AG04450 (cell line): ENCODE data around the gene TM4SF4. TPM values are rescaled to one million over a fixed set of nuclear protein-coding genes. Genes with fewer than 3 reads are reported as not detected.

ENCODE experiments used
- CTCF ChIA-PET: fragments of 300-600, 350-600 bp; formaldehyde crosslinking; extraction: SDS; loops from one replicate; lab custom pipeline; 2022; ENCODE audit warnings: antibody characterized with exemption, inconsistent platforms; lab: Charles Lee
- POLR2A ChIA-PET: fragments of 350-600 bp; formaldehyde crosslinking; extraction: SDS; loops from one replicate; lab custom pipeline; 2021; ENCODE audit warnings: antibody characterized with exemption, inconsistent platforms; lab: Yijun Ruan, JAX
- DNase-seq: peaks from one replicate; pipeline ENCODE4 v3.0.0-alpha.2; 2011; ENCODE audit warnings: low read depth, low spot score
- H3K27ac ChIP-seq: one replicate; pipeline ENCODE4 v1.5.1; 2012; ENCODE audit warnings: low read depth, low read length, control low read depth
- H3K27me3 ChIP-seq: one replicate; pipeline ENCODE4 v1.6.0; 2012; ENCODE audit warnings: low read length; ENCODE audit not compliant: control insufficient read depth, insufficient read depth
- H3K4me3 ChIP-seq: 2 replicates; pipeline ENCODE4 v1.5.1; 2011; ENCODE audit warnings: mild to moderate bottlenecking, low read depth, low read length, control low read depth
- H3K9me3 ChIP-seq: 2 replicates; pipeline ENCODE4 v1.5.1; 2012; ENCODE audit warnings: low read length; ENCODE audit not compliant: control insufficient read depth, insufficient read depth
- CTCF ChIP-seq: IDR thresholded peaks from 2 replicates; pipeline ENCODE4 v1.5.1; 2011; ENCODE audit warnings: low read depth, low read length, control low read depth, inconsistent platforms
- polyA plus RNA-seq: library from polyadenylated mRNA; depleted of rRNA; stranded (reverse); fragments of >200 nt; gene quantifications from 2 replicates; pipeline ENCODE4 v1.2.3, GENCODE V29; 2011

The TM4SF4 gene
- polyA plus RNA-seq, 1 experiment: 0.32 TPM

DNA sequence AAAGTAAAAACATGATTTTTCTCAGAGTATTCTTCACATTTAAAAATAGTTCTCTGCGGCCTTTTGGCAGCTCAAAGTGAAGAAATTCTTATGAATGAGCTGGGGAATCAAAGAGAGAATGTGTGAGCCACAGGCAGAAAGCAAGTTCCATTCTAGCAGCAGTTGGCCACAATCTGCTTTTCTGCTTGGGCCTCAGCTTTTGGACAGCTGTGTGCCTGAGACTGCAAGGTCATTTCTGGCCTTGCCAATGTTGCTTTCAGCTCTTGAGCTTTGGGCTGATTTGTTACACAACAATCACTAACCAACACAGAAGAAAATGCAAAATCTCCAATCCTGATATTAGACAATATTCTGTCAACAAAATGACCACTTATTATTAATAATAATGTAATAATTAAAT lies 14.4 kb upstream of the TM4SF4 start:
- no peaks in the 10 kb centered on the region for H3K27me3 ChIP-seq
- DNase-seq: no peak
- peaks cover 13% of the 10 kb centered on the region for H3K9me3 ChIP-seq
- no peak overlapping the region for H3K27ac ChIP-seq
- CTCF ChIA-PET: interaction anchor here (1.1 kb wide), 1 partner anchor 19 kb away, joined by 3 read pairs; no protein-coding TSS in a partner anchor
- POLR2A ChIA-PET: no interaction called here
- TF ChIP-seq CTCF: no peak
- no peak overlapping the region for H3K4me3 ChIP-seq

DNA sequence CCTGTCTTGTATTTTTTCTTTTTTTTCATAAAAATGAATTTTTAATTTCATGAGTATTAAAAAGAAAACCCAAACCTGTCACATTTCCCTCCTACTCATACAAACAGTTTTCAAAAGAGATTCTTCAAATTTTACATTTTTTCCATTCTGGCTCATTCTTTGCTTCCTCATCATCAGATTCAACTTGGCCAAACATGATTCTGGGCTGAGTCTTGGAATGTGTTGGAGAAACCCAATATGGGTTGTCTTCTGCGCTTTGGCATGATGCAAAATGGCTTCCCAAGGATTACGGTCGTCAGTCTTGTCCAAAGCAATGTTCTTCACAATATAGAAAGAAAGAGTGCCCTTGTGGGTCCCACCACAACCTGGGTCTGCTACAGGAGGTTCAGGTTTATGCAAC lies 12.4 kb upstream of the TM4SF4 start:
- no peak for DNase-seq

DNA sequence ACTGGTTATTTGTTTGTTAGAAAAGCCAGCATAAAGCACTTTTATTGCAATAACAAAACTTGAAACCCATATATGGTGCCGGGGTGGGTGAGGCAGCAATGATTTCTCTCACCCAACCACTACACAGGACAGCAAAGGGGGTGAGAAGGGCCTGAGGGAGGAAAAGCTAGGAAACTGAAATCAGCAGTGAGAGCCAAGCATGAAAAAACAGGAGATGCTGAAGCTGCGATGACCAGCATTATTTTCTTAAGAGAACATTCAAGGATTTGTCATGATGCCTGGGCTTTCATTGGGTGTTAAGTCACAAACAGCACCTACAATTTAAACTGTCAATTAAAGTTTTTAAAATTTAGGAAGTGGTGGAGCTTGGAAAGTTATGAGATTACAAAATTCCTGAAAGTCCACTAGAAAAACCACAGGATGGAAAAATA lies 11.9 kb upstream of the TM4SF4 start:
- H3K27me3 ChIP-seq: no peaks in the 10 kb centered on the region
- no peak for DNase-seq
- POLR2A ChIA-PET: interaction anchor here (0.8 kb wide), 1 partner anchor 10 kb away, joined by 3 read pairs; no protein-coding TSS in a partner anchor
- H3K4me3 ChIP-seq: no peak overlapping the region
- TF ChIP-seq CTCF: no peak
- H3K27ac ChIP-seq: peak overlapping the region; percentile 41
- H3K9me3 ChIP-seq: peaks cover 14% of the 10 kb centered on the region
- CTCF ChIA-PET: interaction anchor here (0.7 kb wide), 1 partner anchor 93 kb away, joined by 3 read pairs; no protein-coding TSS in a partner anchor

More for the DNA sequence above, 12.4 kb upstream of the TM4SF4 start:
- Histone ChIP-seq H3K27me3 (no peaks in the 10 kb centered on the region), H3K4me3 (no peak overlapping the region), H3K27ac (no peak overlapping the region), H3K9me3 (peaks cover 14% of the 10 kb centered on the region)
- TF ChIP-seq CTCF: no peak
- POLR2A ChIA-PET: no interaction called here
- CTCF ChIA-PET: interaction anchor here (0.7 to 0.8 kb wide), 2 partner anchors 14 to 94 kb away, joined by 3 read pairs; no protein-coding TSS in a partner anchor

- Histone ChIP-seq H3K27me3 (no peaks in the 10 kb centered on the region), H3K27ac (no peak overlapping the region), H3K4me3 (no peak overlapping the region), H3K9me3 (peaks cover 14% of the 10 kb centered on the region)
- TF ChIP-seq CTCF: no peak
- no peak for DNase-seq
- ChIA-PET POLR2A (no interaction called here), CTCF (no interaction called here)
Measured at GRCh38 chr3:149463921-149464320, 10.6 kb upstream of the TM4SF4 start.

- CTCF ChIA-PET: no interaction called here
- H3K9me3 ChIP-seq: peaks cover 14% of the 10 kb centered on the region
- DNase-seq: no peak
- POLR2A ChIA-PET: no interaction called here
- no peak overlapping the region for H3K4me3 ChIP-seq
- no peak overlapping the region for H3K27ac ChIP-seq
- no peak for TF ChIP-seq CTCF
- H3K27me3 ChIP-seq: no peaks in the 10 kb centered on the region
Measured at GRCh38 chr3:149464542-149465328, 9.8 kb upstream of the TM4SF4 start.
